Activated gamma-delta T cell treated with anti-CD3 and anti-CD28 coated beads, Interleukin-2, amount 50 U/mL, for 16 hours (primary cell): ENCODE data around the gene CLN5.
"Not testable (repeated sequence)": the region's sequence is repeated elsewhere in the genome, so short reads cannot be mapped to it uniquely, and the experiment has no call there.

Experiments used
- DNase-seq: peaks from one replicate; pipeline ENCODE4 v3.0.0-alpha.2; 2020; ENCODE audit warnings: low read depth

CLN5 gene

GRCh38 chr13:76975863-76976262 is 16.0 kb upstream of the CLN5 start:
- DNase-seq: no peak

- DNase-seq: no peak
These were observed 15.4 kb upstream of the CLN5 start for GRCh38 chr13:76976490-76976889.

DNA sequence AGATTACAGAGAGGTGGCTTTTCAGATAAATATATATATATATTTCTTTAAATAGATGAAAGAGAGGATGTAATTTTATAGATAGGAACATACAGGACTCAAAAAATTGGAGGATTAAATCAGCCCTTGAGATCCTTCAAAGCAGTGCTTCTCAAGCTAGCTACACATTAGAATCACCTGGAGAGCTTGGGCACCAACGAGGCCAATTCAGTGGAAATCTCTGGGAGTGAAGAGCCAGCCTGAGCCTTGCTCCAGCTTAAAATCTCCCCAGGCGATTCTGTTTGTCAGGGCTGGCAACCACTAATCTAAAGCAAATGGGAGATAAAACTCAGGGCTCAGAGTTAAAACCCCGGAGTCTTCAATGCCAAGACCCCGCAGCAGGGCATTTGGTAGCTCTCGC is 15.0 kb upstream of the CLN5 start:
- no peak for DNase-seq

GRCh38 chr13:76980075-76980718 is 11.7 kb upstream of the CLN5 start:
- peak; percentile 81 for DNase-seq

- no peak for DNase-seq
These were observed 9.8 kb upstream of the CLN5 start for GRCh38 chr13:76982061-76982460.

DNA sequence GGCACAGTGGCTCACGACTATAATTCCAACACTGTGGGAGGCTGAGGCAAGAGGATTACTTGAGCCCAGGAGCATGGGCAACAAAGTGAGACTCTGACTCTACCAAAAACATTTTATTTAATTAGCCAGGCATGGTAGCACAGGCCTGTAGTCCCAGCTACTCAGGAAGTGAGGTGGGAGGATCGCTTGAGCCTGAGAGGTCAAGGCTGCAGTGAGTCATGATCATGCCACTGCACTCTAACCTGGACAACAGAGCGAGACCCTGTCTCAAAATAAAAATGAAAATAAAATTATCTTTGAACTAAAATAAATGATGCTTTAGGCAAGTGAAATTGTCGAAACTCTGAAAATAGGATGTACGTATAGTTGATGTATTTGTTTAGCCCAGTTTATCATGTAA is 8.2 kb upstream of the CLN5 start:
- no peak for DNase-seq

DNA sequence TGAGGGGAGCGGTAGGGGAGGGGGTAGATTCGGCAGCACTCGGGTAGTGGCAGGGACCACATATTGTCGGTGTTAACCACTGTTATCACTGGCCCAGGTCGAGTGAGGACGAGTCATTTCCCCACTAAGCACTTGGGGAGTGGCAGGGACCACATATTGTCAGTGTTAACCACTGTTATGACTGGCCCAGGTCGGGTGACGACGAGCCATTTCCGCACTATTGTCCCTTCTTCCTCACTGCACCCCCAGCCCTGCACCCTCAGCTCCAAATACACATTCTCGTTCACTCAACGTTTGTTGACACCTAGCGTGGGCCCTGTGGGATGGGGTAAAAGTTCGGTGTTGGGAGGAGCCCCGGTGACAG is 467 bp upstream of the CLN5 start:
- peak; percentile 66 for DNase-seq

- no peak for DNase-seq
These were observed 694 bp downstream of the CLN5 start for GRCh38 chr13:76992548-76993001.

DNA sequence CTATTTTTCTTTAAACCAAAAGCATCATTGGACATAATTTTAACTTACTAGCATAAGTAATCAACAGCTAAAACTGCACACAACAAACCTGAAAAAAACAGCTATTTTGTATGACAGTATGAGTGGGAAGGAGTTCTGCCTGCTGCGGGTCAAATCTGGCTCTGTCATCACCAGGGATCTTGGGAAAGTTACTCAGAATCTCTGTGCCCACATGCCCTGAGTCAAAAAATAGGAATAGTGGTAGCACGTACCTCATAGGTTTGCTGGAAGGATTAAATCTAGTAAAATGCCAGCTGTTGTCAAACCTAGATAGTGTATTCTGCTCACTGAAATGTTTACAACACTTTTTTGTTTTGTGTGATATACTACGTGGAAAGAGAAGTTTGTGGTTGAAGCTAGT is 1.1 kb downstream of the CLN5 start:
- no peak for DNase-seq

DNA sequence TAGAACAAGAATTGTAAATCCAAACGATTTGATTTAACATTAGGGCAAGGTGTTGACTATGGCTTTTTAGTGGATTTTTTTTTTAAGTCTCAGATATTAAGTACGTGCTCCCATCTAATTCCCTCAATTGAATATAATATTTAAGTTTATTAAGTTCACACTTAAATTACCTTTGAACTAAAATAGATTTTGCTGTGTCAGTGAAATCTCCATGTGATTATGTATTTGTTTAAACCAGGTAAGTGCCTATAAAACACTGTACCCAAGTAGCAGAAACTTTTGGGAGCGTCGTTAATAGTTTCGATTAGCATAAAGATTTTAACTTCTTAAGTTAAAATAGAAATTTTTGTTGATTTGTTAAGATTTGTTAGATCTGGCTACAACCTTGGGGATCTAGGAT is 1.6 kb downstream of the CLN5 start:
- no peak for DNase-seq

DNA sequence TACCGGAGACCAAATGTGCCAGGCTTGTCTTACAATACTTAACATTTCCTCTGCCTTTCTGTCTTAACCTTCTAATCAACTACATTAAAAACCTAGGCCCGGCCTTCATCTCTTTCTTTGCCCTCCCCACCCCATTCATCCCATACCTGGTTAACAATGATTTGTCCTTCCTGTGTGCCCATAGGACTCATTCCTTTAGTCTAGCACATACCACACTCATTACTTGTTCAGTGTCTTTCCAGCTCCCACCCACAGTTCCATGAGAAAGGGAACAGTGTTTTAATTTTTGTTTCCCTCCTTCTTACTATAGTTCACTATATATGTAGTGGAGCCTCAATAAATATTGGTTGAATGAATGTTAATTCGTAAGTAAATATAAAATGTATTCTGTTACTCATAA is 2.4 kb downstream of the CLN5 start:
- no peak for DNase-seq

GRCh38 chr13:77000475-77000874 is 8.6 kb downstream of the CLN5 start:
- DNase-seq: no peak

DNA sequence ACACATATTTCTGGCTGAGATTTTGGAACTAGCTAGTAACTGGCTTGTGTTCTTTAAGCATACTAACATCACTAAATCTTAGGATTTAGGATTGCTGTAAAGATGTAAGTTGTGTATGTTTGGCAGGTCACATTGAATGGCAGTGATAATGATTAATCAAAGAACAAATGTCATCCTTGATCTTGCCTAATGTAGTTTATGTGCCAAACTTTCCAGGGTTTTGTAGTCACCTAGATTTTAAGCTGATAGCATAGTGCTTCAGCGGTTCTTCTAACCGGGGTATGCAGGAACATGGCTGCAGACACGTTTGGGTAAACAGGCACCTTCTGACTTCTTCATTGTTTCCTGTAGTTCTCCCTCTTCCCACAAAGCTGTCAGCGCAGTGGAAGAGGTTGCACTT is 9.7 kb downstream of the CLN5 start:
- no peak for DNase-seq

GRCh38 chr13:77001963-77002587 is 10.2 kb downstream of the CLN5 start:
- DNase-seq: no peak

GRCh38 chr13:77002590-77003190 is 10.8 kb downstream of the CLN5 start:
- no peak for DNase-seq

GRCh38 chr13:77008337-77008736 is 16.5 kb downstream of the CLN5 start:
- DNase-seq: not testable (repeated sequence)

GRCh38 chr13:77009011-77009410 is 17.1 kb downstream of the CLN5 start:
- no peak for DNase-seq

DNA sequence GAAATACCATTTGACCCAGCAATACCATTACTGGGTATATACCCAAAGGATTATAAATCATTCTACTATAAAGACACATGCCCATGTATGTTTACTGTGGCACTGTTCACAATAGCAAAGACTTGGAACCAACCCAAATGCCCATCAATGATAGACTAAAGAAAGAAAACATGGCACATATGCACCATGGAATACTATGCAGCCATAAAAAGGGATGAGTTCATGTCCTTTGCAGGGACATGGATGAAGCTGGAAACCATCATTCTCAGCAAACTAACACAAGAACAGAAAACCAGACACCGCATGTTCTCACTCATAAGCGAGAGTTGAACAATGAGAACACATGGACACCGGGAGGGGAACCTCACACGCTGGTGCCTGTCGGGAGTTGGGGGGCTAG is 17.8 kb downstream of the CLN5 start:
- not testable (repeated sequence) for DNase-seq

GRCh38 chr13:77013853-77014542 is 22.1 kb downstream of the CLN5 start:
- no peak for DNase-seq

DNA sequence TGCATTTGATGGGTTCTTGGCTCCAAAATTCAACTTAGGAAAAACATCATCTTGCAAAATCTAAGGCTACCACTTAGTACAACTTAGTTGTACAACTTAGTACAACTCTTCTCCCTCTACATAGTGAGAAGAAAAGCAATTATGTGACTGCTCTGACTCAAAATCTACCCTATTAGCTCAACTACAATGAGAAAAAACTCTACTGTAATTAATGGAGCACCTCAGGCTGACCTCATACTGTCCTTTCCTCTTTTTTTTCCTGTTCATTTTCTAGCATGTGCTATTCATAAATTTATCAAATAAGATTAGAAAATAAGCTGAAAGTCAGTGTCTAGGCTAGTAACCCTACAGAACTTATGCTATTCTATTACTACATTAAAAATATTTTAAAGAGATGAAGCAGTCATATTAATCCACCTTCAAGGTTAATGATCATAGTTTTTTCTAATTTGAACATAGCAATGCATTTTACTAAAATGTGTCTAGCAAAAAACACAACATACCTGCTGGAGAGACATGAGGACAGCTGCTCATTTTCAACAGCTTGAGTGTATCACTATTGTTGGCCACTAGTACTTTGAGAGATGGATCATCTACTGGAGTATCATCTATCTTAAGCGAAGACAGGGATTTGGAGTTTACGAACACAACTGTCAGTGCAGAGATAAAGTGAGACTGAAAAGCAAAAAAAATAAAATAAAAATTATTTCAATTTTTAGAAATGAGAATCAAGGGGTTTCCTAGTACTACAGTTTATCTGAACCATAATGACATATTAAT is 23.2 kb downstream of the CLN5 start:
- DNase-seq: no peak

- no peak for DNase-seq
These were observed 24.5 kb downstream of the CLN5 start for GRCh38 chr13:77016251-77016812.
